ENCODE measurements around the gene ESRP2. TPM values are rescaled to one million over a fixed set of nuclear protein-coding genes. Genes with fewer than 3 reads are reported as not detected.

ESRP2 gene
- total RNA-seq, 1 experiment from 2014 or later: 48.8 TPM

DNA sequence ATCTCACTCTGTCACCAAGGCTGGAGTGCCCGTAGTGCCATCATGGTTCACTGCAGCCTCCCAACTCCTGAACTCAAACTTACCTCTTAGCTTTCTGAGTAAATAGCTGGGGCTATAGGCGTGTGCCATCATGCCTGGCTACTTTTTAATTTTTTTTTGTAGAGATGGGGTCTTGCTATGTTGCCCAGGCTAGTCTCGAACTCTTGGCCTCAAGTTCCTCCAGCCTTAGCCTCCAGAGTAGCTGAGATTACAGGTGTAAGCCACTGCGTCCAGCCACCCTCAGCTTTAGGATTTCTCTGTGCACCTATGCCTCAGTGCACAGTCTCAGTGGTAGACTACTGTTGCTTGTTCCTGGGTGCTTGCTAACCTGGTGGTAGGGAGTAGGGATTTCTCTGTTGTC, 33.9 kb upstream of the ESRP2 start:
- ChIA-PET CTCF (interaction anchor here (0.6 to 5.9 kb wide), 5 partner anchors 8 to 240 kb away, joined by 3 to 38 read pairs (median 6); no protein-coding TSS in a partner anchor), POLR2A (interaction anchor here (1.2 to 4.6 kb wide), 2 partner anchors 19 to 41 kb away, joined by 3 to 20 read pairs; partner anchors contain the start of genes PRMT7 and SLC7A6OS)
- Mint-ChIP-seq H3K27ac (ENCODE audit: low read depth, unreplicated experiment) (no peak overlapping the region), H3K9me3 (ENCODE audit: unreplicated experiment) (no peaks in the 10 kb centered on the region), H3K36me3 (ENCODE audit: insufficient read depth, unreplicated experiment) (peaks cover 46% of the 10 kb centered on the region), H3K27me3 (ENCODE audit: insufficient read depth, unreplicated experiment) (no peaks in the 10 kb centered on the region), H3K4me3 (ENCODE audit: unreplicated experiment) (no peak overlapping the region), H3K4me1 (ENCODE audit: insufficient read depth, unreplicated experiment) (peaks cover 20% of the 10 kb centered on the region)
- TF ChIP-seq, protein P1, sequence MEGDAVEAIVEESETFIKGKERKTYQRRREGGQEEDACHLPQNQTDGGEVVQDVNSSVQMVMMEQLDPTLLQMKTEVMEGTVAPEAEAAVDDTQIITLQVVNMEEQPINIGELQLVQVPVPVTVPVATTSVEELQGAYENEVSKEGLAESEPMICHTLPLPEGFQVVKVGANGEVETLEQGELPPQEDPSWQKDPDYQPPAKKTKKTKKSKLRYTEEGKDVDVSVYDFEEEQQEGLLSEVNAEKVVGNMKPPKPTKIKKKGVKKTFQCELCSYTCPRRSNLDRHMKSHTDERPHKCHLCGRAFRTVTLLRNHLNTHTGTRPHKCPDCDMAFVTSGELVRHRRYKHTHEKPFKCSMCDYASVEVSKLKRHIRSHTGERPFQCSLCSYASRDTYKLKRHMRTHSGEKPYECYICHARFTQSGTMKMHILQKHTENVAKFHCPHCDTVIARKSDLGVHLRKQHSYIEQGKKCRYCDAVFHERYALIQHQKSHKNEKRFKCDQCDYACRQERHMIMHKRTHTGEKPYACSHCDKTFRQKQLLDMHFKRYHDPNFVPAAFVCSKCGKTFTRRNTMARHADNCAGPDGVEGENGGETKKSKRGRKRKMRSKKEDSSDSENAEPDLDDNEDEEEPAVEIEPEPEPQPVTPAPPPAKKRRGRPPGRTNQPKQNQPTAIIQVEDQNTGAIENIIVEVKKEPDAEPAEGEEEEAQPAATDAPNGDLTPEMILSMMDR (IDR thresholded peaks at IDR 0.05; ENCODE audit: unreplicated experiment): no peak
- no peak for DNase-seq (ENCODE audit: unreplicated experiment)
- BruUV-seq (replicated peaks): no TSS peak
- intact Hi-C loops (cut with micrococcal nuclease): no loop called here

DNA sequence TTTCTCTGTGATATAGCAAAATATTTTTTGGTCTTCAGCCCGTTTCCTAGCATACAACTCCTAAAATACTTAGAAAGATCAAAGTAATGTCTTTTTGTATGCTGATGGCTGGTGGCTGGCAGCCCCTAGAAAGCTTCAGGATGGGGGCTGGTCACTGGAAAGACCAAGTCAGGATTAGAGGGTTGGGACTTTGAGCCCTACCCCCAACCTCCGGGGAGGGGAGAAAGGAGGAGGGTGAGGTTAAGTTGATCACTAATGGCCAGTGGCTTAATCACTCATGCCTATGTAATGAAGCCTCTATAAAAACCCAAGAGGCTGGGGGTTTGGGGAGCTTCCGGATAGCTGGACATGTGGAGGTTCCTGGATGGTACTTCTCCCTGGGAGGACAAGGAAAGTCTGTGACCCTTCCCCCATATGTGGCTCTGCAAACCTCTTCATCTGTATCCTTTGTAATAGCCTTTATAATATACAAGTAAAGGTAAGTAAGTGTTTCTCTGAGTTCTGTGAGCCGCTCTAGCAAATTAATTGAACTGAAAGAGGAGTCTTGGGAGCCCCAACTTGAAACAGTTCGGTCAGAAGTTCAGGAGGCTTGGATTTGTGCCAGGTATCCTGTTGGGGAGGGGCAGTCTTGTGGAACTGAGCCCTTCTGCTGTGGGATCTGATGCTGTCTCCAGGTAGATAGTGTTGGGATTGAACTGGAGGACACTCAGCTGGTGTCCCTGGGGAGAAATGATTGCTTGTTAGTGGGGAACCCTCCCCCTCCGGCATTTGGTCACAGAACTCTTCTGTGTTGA, 31.9 kb upstream of the ESRP2 start:
- no TSS peak for BruUV-seq (replicated peaks)
- TF ChIP-seq, protein P1 (IDR thresholded peaks at IDR 0.05; ENCODE audit: unreplicated experiment): no peak
- H3K9me3 Mint-ChIP-seq (ENCODE audit: unreplicated experiment): no peaks in the 10 kb centered on the region
- no peak for DNase-seq (ENCODE audit: unreplicated experiment)
- no peaks in the 10 kb centered on the region for H3K27me3 Mint-ChIP-seq (ENCODE audit: insufficient read depth, unreplicated experiment)
- H3K36me3 Mint-ChIP-seq (ENCODE audit: insufficient read depth, unreplicated experiment): peaks cover 31% of the 10 kb centered on the region
- intact Hi-C loops (cut with micrococcal nuclease): no loop called here
- peak overlapping the region; percentile 27 for H3K27ac Mint-ChIP-seq (ENCODE audit: low read depth, unreplicated experiment)
- POLR2A ChIA-PET: interaction anchor here (0.6 to 1.4 kb wide), 3 partner anchors 16 to 44 kb away, joined by 3 read pairs; no protein-coding TSS in a partner anchor
- peaks cover 27% of the 10 kb centered on the region for H3K4me1 Mint-ChIP-seq (ENCODE audit: insufficient read depth, unreplicated experiment)
- CTCF ChIA-PET: interaction anchor here (0.6 to 1.5 kb wide), 3 partner anchors 20 to 99 kb away, joined by 3 to 5 read pairs (median 3); no protein-coding TSS in a partner anchor
- no peak overlapping the region for H3K4me3 Mint-ChIP-seq (ENCODE audit: unreplicated experiment)

DNA sequence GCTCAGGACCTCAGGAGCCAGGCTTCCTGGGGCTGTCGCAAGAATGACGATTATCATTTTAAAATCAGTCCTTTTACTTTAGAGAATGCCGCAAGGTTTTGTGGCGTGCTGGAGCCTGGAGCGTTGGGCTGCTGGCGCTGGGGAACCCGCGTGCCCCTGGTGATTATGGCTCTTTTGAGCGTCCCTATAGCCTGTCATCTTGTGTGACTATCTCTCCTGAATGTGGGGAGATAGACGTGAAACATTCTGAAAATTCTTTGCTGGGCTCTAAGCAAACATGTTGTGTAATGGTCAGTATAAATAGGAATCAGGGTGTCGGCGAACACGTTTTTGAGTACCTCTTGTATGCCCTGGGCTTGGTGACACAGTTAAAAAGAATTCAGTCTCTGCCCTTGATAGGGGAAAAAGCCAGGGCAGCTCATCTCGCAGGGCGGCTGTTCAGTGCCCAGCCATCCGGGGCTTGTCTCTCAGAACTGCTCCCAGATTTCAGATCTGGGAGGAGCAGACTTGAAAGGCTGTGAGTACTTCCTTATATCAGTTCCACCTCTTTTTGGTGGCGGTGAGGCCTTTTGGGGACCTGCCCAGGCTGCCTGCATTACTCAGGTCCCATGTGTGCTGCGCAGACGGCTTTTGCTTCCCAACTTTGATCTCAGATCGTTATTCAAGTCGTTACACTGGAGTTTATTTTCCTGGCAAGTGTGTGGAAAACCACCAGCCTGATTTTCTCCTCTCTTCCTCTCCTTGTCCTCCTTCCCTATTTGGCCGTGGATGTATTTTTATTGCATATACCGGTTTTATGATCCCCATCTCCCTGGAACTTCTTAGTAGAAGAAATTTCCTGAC, 29.4 kb upstream of the ESRP2 start:
- BruUV-seq (replicated peaks): TSS peak; percentile 84
- ChIA-PET POLR2A (interaction anchor here (0.5 to 3.9 kb wide), 10 partner anchors 10 to 69 kb away, joined by 3 to 42 read pairs (median 6); partner anchors contain the start of genes ESRP2, PRMT7 and SLC7A6OS), CTCF (interaction anchor here (0.6 to 2.1 kb wide), 2 partner anchors 11 to 97 kb away, joined by 3 to 12 read pairs; no protein-coding TSS in a partner anchor)
- Mint-ChIP-seq H3K4me3 (ENCODE audit: unreplicated experiment) (peak overlapping the region; percentile 97), H3K9me3 (ENCODE audit: unreplicated experiment) (no peaks in the 10 kb centered on the region), H3K27me3 (ENCODE audit: insufficient read depth, unreplicated experiment) (no peaks in the 10 kb centered on the region), H3K4me1 (ENCODE audit: insufficient read depth, unreplicated experiment) (peaks cover 22% of the 10 kb centered on the region), H3K36me3 (ENCODE audit: insufficient read depth, unreplicated experiment) (peaks cover 23% of the 10 kb centered on the region), H3K27ac (ENCODE audit: low read depth, unreplicated experiment) (peak overlapping the region; percentile 92)
- intact Hi-C loops (cut with micrococcal nuclease): loop anchor here (2.0 kb wide), 1 partner anchor 46 kb away; the partner anchor contains the start of genes PRMT7 and SLC7A6OS
- DNase-seq (ENCODE audit: unreplicated experiment): peak; percentile 78
- TF ChIP-seq, protein P1 (IDR thresholded peaks at IDR 0.05; ENCODE audit: unreplicated experiment): no peak

Measured in MCF 10A (cell line).